GM23248 (cell line): ENCODE measurements around the gene TDO2.

ENCODE experiments used
- EZH2 ChIP-seq: fragments of 200-600 bp; sonication (generic); IDR thresholded peaks from 2 replicates; pipeline ENCODE4 v1.6.1; 2018; ENCODE audit warnings: antibody characterized with exemption, mild to moderate bottlenecking; ENCODE audit not compliant: insufficient read depth, poor library complexity, severe bottlenecking
- EZH2phosphoT487 ChIP-seq: fragments of 200-600 bp; sonication (generic); IDR thresholded peaks from 2 replicates; pipeline ENCODE4 v1.6.1; 2018; ENCODE audit warnings: antibody characterized with exemption, moderate library complexity, mild to moderate bottlenecking, low read depth; ENCODE audit not compliant: insufficient read depth

DNA sequence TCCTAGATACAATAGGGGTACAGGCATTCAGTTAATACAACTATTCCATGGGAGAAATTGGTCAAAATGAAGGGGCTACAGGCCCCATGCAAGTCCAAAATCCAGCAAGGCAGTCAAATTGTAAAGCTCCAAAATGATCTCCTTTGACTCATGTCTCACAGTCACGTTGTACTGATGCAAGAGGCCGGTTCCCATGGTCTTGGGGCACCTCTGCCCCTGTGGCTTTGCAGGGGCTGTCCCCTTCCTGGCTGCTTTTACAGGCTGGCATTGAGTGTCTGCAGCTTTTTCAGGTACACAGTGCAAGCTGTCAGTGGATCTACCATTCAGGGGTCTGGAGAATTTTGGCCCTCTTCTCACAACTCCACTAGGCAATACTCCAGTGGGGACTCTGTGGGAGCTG, 24.9 kb upstream of the TDO2 start:
- TF ChIP-seq EZH2 (no peak), EZH2phosphoT487 (no peak)
